Loucy (cell line): Measurements from ENCODE around the gene NLRP9.

Source experiments
- CTCF ChIP-seq: fragments of 200-600 bp; sonication (generic); conservative IDR thresholded peaks from 2 replicates; pipeline ENCODE4 v1.5.1; 2014; ENCODE audit warnings: mild to moderate bottlenecking, antibody characterized with exemption, low read length
- EZH2phosphoT487 ChIP-seq: fragments of 200-600 bp; IDR thresholded peaks from 2 replicates; pipeline ENCODE4 v1.6.1; 2018; ENCODE audit warnings: antibody characterized with exemption, mild to moderate bottlenecking, moderate library complexity, borderline replicate concordance

- TF ChIP-seq CTCF (no peak), EZH2phosphoT487 (no peak)
Measured at GRCh38 chr19:55694241-55694655, 44.0 kb downstream of the NLRP9 start.
